SK-N-MC (cell line): ENCODE data around the gene CDC42.
"Not testable (repeated sequence)": the region's sequence is repeated elsewhere in the genome, so short reads cannot be mapped to it uniquely, and the experiment has no call there.

ENCODE experiments used
- EZH2 ChIP-seq: fragments of 200-600 bp; sonication (generic); IDR thresholded peaks from one replicate; pipeline ENCODE4 v1.6.1; 2017; ENCODE audit warnings: antibody characterized with exemption
- FOXP2 ChIP-seq: optimal IDR thresholded peaks from 2 replicates; pipeline ENCODE3; 2011; ENCODE audit warnings: mild to moderate bottlenecking, moderate library complexity; ENCODE audit not compliant: insufficient read depth; ENCODE audit errors: extremely low read length, control extremely low read depth
- POLR2AphosphoS5 ChIP-seq: IDR thresholded peaks from 2 replicates; pipeline ENCODE4 v1.6.1; 2012; ENCODE audit warnings: mild to moderate bottlenecking, low read depth, low read length, borderline replicate concordance

DNA sequence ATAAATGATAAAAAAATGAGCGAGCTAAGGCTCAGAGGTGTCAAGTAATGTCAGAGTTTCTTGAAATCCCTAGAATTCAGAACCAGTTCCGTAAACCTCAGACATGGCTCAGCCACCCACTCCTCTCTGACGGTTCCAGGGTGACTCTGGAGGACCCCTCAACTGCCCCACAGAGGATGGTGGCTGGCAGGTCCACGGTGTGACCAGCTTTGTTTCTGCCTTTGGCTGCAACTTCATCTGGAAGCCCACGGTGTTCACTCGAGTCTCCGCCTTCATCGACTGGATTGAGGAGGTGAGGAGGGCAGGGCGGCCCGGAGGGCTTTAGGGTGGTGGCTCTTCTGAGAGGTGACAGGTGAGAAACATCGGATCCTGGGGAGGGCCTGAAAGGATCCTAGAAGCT lies 42.9 kb upstream of the CDC42 start:
- not testable (repeated sequence) for TF ChIP-seq FOXP2, EZH2, POLR2AphosphoS5
